Osteoblast (primary cell): Measurements from ENCODE around the gene SPRED3. TPM values are rescaled to one million over a fixed set of nuclear protein-coding genes. Genes with fewer than 3 reads are reported as not detected.
A peak's percentile ranks its signal among the peaks of the same experiment; 100 is the strongest.

Experiments used
- DNase-seq: peaks from one replicate; pipeline ENCODE4 v3.0.0; 2011; ENCODE audit warnings: low spot score, mixed read lengths; ENCODE audit not compliant: insufficient read length; ENCODE audit errors: missing footprints
- H2AFZ ChIP-seq: 2 replicates; pipeline ENCODE4 v1.6.0; 2011; ENCODE audit warnings: mild to moderate bottlenecking, low read length
- H3K27ac ChIP-seq: 2 replicates; pipeline ENCODE4 v1.5.1; 2011; ENCODE audit warnings: mild to moderate bottlenecking, low read depth, low read length, moderate library complexity
- H3K27me3 ChIP-seq: 2 replicates; pipeline ENCODE4 v1.6.0; 2012; ENCODE audit warnings: mild to moderate bottlenecking, control low read depth, inconsistent platforms, low read length, moderate library complexity; ENCODE audit not compliant: insufficient read depth
- H3K36me3 ChIP-seq: 2 replicates; pipeline ENCODE4 v1.5.1; 2011; ENCODE audit warnings: mild to moderate bottlenecking, low read length, control low read depth, moderate library complexity; ENCODE audit not compliant: insufficient read depth
- H3K4me1 ChIP-seq: 2 replicates; pipeline ENCODE4 v1.5.1; 2011; ENCODE audit warnings: mild to moderate bottlenecking, low read length, control low read depth, moderate library complexity; ENCODE audit not compliant: insufficient read depth
- H3K4me2 ChIP-seq: 2 replicates; pipeline ENCODE4 v1.6.0; 2011; ENCODE audit warnings: mild to moderate bottlenecking, low read length; ENCODE audit not compliant: insufficient read depth
- H3K4me3 ChIP-seq: fragments of 200-600 bp; sonication (generic); 3 replicates; pipeline ENCODE4 v1.5.1; 2012; ENCODE audit warnings: mild to moderate bottlenecking, low read length, inconsistent platforms; ENCODE audit not compliant: insufficient read depth
- H3K79me2 ChIP-seq: 2 replicates; pipeline ENCODE4 v1.6.0; 2012; ENCODE audit warnings: mild to moderate bottlenecking, low read length, control low read depth, inconsistent platforms; ENCODE audit not compliant: insufficient read depth
- H3K9me3 ChIP-seq: 2 replicates; pipeline ENCODE4 v1.5.1; 2011; ENCODE audit warnings: low read depth, low read length, control low read depth
- H4K20me1 ChIP-seq: 2 replicates; pipeline ENCODE4 v1.6.0; 2012; ENCODE audit warnings: mild to moderate bottlenecking, low read length, control low read depth; ENCODE audit not compliant: insufficient read depth
- CTCF ChIP-seq: IDR thresholded peaks from 2 replicates; pipeline ENCODE4 v1.5.1; 2011; ENCODE audit warnings: mild to moderate bottlenecking, low read depth, low read length, moderate library complexity; ENCODE audit errors: extremely low read depth
- total RNA-seq: library from RNA; depleted of rRNA; stranded (reverse); fragments of >200 nt; gene quantifications from 2 replicates; pipeline ENCODE4 v1.2.3, GENCODE V29; 2012

Gene SPRED3
- total RNA-seq, 1 donor, result 2.2 TPM

- no peak for TF ChIP-seq CTCF
These were observed 24.9 kb downstream of the SPRED3 start for GRCh38 chr19:38413416-38413815.

GRCh38 chr19:38417146-38417543 is 28.6 kb downstream of the SPRED3 start:
- Histone ChIP-seq H3K27me3 (peaks cover 19% of the 10 kb centered on the region), H3K4me2 (no peak overlapping the region), H3K4me1 (no peaks in the 10 kb centered on the region), H3K36me3 (no peaks in the 10 kb centered on the region), H3K4me3 (no peak overlapping the region), H3K27ac (no peak overlapping the region), H3K9me3 (no peaks in the 10 kb centered on the region), H3K79me2 (no peaks in the 10 kb centered on the region), H2AFZ (no peak overlapping the region), H4K20me1 (no peaks in the 10 kb centered on the region)
- no peak for DNase-seq
- TF ChIP-seq CTCF, result no peak

More at GRCh38 chr19:38413416-38413815, 24.9 kb downstream of the SPRED3 start:
- DNase-seq, result no peak
- no peak overlapping the region for H3K27ac ChIP-seq
- H4K20me1 ChIP-seq, result no peaks in the 10 kb centered on the region
- H3K4me2 ChIP-seq, result no peak overlapping the region
- H3K79me2 ChIP-seq, result no peaks in the 10 kb centered on the region
- H3K4me3 ChIP-seq, result no peak overlapping the region
- no peaks in the 10 kb centered on the region for H3K36me3 ChIP-seq
- H2AFZ ChIP-seq, result no peak overlapping the region
- no peaks in the 10 kb centered on the region for H3K4me1 ChIP-seq
- H3K9me3 ChIP-seq, result no peaks in the 10 kb centered on the region
- peaks cover 11% of the 10 kb centered on the region for H3K27me3 ChIP-seq

DNA sequence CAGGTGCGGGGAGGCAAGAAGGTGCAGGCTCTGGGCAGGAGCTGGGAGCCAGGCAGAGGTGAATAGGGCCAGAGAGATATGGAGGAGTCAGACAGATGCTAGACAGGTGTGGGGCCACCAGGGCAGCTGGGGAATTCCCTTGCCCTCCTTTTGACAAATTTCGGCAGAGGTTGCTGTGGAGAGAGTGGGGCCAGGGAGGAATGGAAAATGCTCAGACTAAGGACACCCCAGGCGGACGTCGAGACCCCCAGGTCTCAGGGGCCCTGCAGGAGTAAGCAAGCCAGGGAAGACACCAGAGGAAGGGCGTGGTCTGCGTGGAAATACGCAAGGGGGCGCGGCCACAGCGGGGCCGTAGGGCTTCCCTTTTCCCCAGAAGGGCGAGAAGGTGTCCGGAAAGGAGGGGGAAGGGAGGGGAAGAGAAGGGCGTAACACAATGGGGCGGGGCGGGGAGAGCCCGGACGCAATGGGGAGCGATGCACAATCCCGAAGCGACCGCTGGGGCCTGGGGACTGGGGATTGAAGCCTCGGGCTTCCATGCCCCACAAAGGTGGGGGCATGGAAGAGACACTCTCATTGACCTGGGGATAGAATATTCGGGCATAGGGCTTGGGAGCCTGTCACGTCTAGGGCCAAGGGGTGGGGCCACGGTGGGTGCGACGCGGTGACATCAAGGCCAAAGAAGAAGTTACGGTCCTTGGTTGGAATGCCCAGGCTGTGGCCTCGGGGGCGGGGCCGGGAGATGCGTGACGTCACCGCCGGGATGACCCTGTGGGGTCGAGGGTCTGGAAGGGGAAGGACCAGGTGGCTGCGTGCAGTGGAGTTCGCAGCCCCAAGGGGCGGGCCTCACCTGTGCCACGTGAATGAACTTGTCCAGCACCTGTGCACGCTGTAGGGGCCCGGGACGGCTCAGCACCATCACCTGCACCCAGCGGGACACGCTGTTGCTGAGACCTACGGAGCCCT is 29.3 kb downstream of the SPRED3 start:
- Histone ChIP-seq H3K9me3 (no peaks in the 10 kb centered on the region), H3K27me3 (peaks cover 19% of the 10 kb centered on the region), H3K4me2 (no peak overlapping the region), H3K27ac (no peak overlapping the region), H4K20me1 (no peaks in the 10 kb centered on the region), H2AFZ (no peak overlapping the region), H3K4me3 (no peak overlapping the region), H3K79me2 (no peaks in the 10 kb centered on the region), H3K36me3 (no peaks in the 10 kb centered on the region), H3K4me1 (no peaks in the 10 kb centered on the region)
- no peak for TF ChIP-seq CTCF
- DNase-seq, result peak; percentile 58

DNA sequence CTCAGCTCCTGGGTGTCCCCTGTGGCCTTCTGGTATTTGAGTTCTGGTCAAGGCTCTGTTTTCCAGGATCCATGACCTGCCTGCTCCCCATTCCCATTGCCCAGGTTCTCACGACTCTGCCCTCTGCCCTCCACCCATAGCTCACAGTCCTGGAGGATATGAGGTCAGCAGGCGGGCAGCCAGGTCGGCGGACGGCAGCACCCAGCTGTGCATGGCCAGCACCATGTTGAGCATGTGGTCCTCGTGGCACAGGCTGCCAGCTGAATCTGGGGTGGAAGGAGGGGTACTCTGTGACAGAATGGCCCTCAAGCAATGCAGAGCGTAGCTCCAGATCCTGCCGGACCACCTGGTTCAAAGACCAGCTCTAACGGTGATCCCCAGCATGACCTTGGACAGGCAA is 32.4 kb downstream of the SPRED3 start:
- Histone ChIP-seq H3K27me3 (peaks cover 19% of the 10 kb centered on the region), H3K27ac (no peak overlapping the region), H3K4me3 (no peak overlapping the region), H3K4me1 (no peaks in the 10 kb centered on the region), H3K79me2 (no peaks in the 10 kb centered on the region), H4K20me1 (no peaks in the 10 kb centered on the region), H3K4me2 (no peak overlapping the region), H3K36me3 (no peaks in the 10 kb centered on the region), H2AFZ (no peak overlapping the region), H3K9me3 (no peaks in the 10 kb centered on the region)
- peak; percentile 56 for DNase-seq
- TF ChIP-seq CTCF, result no peak
